ENCODE data around the gene CD27.
"Not testable (repeated sequence)": the region's sequence is repeated elsewhere in the genome, so short reads cannot be mapped to it uniquely, and the experiment has no call there.

- not testable (repeated sequence) for TF ChIP-seq CTCF (IDR thresholded peaks at IDR 0.05; ENCODE audit: insufficient read depth, low read length); POLR2AphosphoS5 (IDR thresholded peaks at IDR 0.05; ENCODE audit: low read depth); GABPA (IDR thresholded peaks at IDR 0.05; ENCODE audit: low read depth)
Observed at GRCh38 chr12:6490673-6491072, 45.9 kb downstream of the CD27 start.

Data from HL-60 (cell line).